Heart left ventricle (tissue), 13 donors: ENCODE data around the gene STARD3.

Experiments used
- CTCF ChIP-seq, 12 donors: fragments of 200-600 bp; sonication (generic) in 4 of 12; IDR thresholded peaks; one replicate each; pipeline versions ENCODE4 v1.5.0 to v1.8.0; 2018 to 2022; ENCODE audit warnings: antibody characterized with exemption in 12 of 12, mild to moderate bottlenecking in 5 of 12
- POLR2A ChIP-seq, 2 donors: fragments of 450-650 bp; IDR thresholded peaks; one replicate each; pipeline ENCODE4 v1.6.1; 2017; ENCODE audit warnings: antibody characterized with exemption in 2 of 2, mild to moderate bottlenecking in 2 of 2, moderate library complexity in 2 of 2
- donor health status: ischemic (EF 13 %, LVEDD 7.1; RV severe dilation, severe dysfunction).
- donor health status: DM: no; HTN: yes; CAD: no.
- donor health status: DM: no; HTN: no; CAD: no.
- donor health status: ischemic (EF 25% LVEDD 6.9; RV normal size, moderate dysfunction).
- donor health status: ischemic (EF 25% LVEDD 5.7; RV mildly dilated, moderate dysfunction).
- donor health status: ischemic (EF 35%, LVEDD 5.7; RV mildly dilated, moderate dysfunction).
- donor health status: nonischemic (EF 11% LVEDD 7.7; RV severe dilation, severe dysfunction).
- donor health status: DM: yes; HTN: yes; CAD: no.
- donor health status: PGD.
- donor health status: ischemic (EF 29% LVEDD 5.4; RV normal size, mild dysfunction).
- donor health status: nonischemic (EF 23%, LVEDD 6.1; RV moderate dilation, normal function).

GRCh38 chr17:39709998-39710964 lies 73.3 kb downstream of the STARD3 start:
- TF ChIP-seq CTCF (IDR thresholded peaks at IDR 0.05), result no peak
- TF ChIP-seq POLR2A (IDR thresholded peaks at IDR 0.05), result no peak
